ENCODE data around the gene FSTL4. TPM values are rescaled to one million over a fixed set of nuclear protein-coding genes. Genes with fewer than 3 reads are reported as not detected.

FSTL4 gene
- total and polyA plus RNA-seq, 2 donors from 2014 or later, result 0.09 to 4.0 TPM

DNA sequence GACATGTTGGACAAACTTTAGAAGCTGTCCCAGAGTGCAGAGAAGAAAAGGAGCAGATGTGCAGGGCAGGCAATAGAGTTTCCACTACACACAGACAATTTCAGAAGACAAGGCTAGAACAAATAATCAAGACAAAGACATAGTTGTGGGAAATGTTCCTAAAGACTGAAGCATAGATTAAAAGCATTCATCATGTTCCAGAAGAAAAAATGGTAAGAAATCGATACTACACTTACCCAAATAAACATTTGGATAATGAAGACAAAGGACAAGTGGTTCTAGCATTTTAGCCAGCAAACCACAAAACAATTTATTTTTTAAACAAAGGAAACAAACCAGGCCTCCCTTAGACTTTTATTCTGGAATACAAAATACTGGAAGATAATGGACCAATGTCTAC lies 97.9 kb downstream of the FSTL4 start:
- no peak overlapping the region for H3K9ac ChIP-seq (ENCODE audit: low read length in 3 of 3)
- H3K27ac ChIP-seq (ENCODE audit: low read depth in 2 of 2, low read length in 2 of 2), result no peak overlapping the region
- intact Hi-C loops (cut with DNase I), result no loop called here
- no peak overlapping the region for H3K4me3 ChIP-seq (ENCODE audit: low read length in 3 of 3)
- H3K36me3 ChIP-seq (ENCODE audit: control insufficient read depth in 2 of 3, insufficient read depth in 3 of 3, low read length in 3 of 3), result no peaks in the 10 kb centered on the region
- FAIRE-seq (no peak), DNase-seq (no peak)
- TF ChIP-seq, protein P1, sequence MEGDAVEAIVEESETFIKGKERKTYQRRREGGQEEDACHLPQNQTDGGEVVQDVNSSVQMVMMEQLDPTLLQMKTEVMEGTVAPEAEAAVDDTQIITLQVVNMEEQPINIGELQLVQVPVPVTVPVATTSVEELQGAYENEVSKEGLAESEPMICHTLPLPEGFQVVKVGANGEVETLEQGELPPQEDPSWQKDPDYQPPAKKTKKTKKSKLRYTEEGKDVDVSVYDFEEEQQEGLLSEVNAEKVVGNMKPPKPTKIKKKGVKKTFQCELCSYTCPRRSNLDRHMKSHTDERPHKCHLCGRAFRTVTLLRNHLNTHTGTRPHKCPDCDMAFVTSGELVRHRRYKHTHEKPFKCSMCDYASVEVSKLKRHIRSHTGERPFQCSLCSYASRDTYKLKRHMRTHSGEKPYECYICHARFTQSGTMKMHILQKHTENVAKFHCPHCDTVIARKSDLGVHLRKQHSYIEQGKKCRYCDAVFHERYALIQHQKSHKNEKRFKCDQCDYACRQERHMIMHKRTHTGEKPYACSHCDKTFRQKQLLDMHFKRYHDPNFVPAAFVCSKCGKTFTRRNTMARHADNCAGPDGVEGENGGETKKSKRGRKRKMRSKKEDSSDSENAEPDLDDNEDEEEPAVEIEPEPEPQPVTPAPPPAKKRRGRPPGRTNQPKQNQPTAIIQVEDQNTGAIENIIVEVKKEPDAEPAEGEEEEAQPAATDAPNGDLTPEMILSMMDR (IDR thresholded peaks at IDR 0.05; ENCODE audit: borderline replicate concordance, extremely low read depth, insufficient read depth), result no peak
- H3K9me3 ChIP-seq (ENCODE audit: control insufficient read depth in 2 of 3, insufficient read depth in 1 of 3, low read length in 3 of 3), result no peaks in the 10 kb centered on the region
- H3K4me1 ChIP-seq (ENCODE audit: control insufficient read depth in 2 of 3, insufficient read depth in 2 of 3, low read depth in 1 of 3, low read length in 3 of 3), result peaks cover 0 to 6% (median 4%) of the 10 kb centered on the region in 3 donors
- no peaks in the 10 kb centered on the region for H3K27me3 ChIP-seq (ENCODE audit: control insufficient read depth, insufficient read depth, low read length)

DNA sequence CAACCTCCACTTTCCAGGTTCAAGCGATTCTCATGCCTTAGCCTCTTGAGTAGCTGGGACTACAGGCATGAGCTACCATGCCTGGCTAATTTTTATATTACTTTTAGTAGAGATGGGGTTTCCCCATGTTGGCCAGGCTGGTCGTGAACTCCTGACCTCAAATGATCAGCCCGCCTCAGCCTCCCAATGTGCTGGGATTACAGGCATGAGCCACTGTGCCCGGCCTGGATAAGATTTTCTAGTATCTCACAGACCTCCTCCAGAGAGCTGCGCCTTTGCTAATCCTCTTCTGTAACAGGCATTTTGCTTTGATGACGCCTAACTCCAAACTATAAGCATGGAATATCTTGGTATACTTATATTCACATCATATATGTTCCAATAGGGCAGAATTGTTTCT lies 99.4 kb downstream of the FSTL4 start:
- DNase-seq, result no peak
- no peak overlapping the region for H3K4me3 ChIP-seq (ENCODE audit: low read length in 3 of 3)
- no peaks in the 10 kb centered on the region for H3K27me3 ChIP-seq (ENCODE audit: control insufficient read depth, insufficient read depth, low read length)
- FAIRE-seq, result no peak
- TF ChIP-seq, protein P1 (IDR thresholded peaks at IDR 0.05; ENCODE audit: borderline replicate concordance, extremely low read depth, insufficient read depth), result no peak
- H3K9me3 ChIP-seq (ENCODE audit: control insufficient read depth in 2 of 3, insufficient read depth in 1 of 3, low read length in 3 of 3), result no peaks in the 10 kb centered on the region
- H3K4me1 ChIP-seq (ENCODE audit: control insufficient read depth in 2 of 3, insufficient read depth in 2 of 3, low read depth in 1 of 3, low read length in 3 of 3), result peaks cover 0 to 15% (median 8%) of the 10 kb centered on the region in 3 donors
- H3K36me3 ChIP-seq (ENCODE audit: control insufficient read depth in 2 of 3, insufficient read depth in 3 of 3, low read length in 3 of 3), result no peaks in the 10 kb centered on the region
- H3K9ac ChIP-seq (ENCODE audit: low read length in 3 of 3), result no peak overlapping the region
- intact Hi-C loops (cut with DNase I), result no loop called here
- no peak overlapping the region for H3K27ac ChIP-seq (ENCODE audit: low read depth in 2 of 2, low read length in 2 of 2)

DNA sequence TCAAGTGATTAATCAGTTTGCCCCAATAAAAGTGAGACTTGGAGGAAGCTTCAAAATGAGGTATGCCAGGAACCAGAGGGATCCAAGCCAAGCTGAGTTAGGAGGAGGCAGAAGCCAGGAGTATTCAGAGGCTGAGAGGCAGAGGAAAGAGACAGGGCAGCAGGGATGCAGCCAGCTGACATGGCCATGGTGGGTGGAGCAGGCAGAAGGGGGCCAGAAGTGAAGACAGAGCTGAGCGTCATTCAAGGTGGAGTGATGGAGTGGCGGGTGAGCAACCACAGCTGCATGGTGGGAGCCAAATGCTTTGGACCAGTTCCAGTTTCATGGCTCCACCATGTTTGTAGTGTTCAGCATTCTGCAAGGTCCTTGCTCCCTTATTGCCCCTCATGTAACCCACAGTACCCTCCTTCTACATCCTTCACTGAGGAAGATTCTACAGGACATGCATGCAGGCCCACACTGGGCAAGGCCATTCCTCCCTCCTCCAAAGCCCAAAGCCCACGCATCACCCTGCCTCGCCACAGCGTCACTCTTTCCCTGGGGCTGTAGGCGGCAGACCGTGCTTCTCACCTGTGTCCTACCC lies 100.6 kb downstream of the FSTL4 start:
- intact Hi-C loops (cut with DNase I), result no loop called here
- FAIRE-seq (no peak), DNase-seq (no peak)
- no peak overlapping the region for H3K27ac ChIP-seq (ENCODE audit: low read depth in 2 of 2, low read length in 2 of 2)
- no peak overlapping the region for H3K4me3 ChIP-seq (ENCODE audit: low read length in 3 of 3)
- H3K36me3 ChIP-seq (ENCODE audit: control insufficient read depth in 2 of 3, insufficient read depth in 3 of 3, low read length in 3 of 3), result no peaks in the 10 kb centered on the region
- TF ChIP-seq, protein P1 (IDR thresholded peaks at IDR 0.05; ENCODE audit: borderline replicate concordance, extremely low read depth, insufficient read depth), result no peak
- H3K4me1 ChIP-seq (ENCODE audit: control insufficient read depth in 2 of 3, insufficient read depth in 2 of 3, low read depth in 1 of 3, low read length in 3 of 3), result peaks cover 0 to 15% (median 8%) of the 10 kb centered on the region in 3 donors
- no peaks in the 10 kb centered on the region for H3K9me3 ChIP-seq (ENCODE audit: control insufficient read depth in 2 of 3, insufficient read depth in 1 of 3, low read length in 3 of 3)
- no peak overlapping the region for H3K9ac ChIP-seq (ENCODE audit: low read length in 3 of 3)
- H3K27me3 ChIP-seq (ENCODE audit: control insufficient read depth, insufficient read depth, low read length), result no peaks in the 10 kb centered on the region
